Activated CD4-positive, CD25-positive, alpha-beta regulatory T cell treated with anti-CD3 and anti-CD28 coated beads, Interleukin-2, amount 50 U/mL, for 72 hours (primary cell): ENCODE measurements around the gene ZNF473.
A peak's percentile ranks its signal among the peaks of the same experiment; 100 is the strongest.

Source experiments
- DNase-seq: peaks from one replicate; pipeline ENCODE4 v3.0.0; 2021

ZNF473 gene

DNA sequence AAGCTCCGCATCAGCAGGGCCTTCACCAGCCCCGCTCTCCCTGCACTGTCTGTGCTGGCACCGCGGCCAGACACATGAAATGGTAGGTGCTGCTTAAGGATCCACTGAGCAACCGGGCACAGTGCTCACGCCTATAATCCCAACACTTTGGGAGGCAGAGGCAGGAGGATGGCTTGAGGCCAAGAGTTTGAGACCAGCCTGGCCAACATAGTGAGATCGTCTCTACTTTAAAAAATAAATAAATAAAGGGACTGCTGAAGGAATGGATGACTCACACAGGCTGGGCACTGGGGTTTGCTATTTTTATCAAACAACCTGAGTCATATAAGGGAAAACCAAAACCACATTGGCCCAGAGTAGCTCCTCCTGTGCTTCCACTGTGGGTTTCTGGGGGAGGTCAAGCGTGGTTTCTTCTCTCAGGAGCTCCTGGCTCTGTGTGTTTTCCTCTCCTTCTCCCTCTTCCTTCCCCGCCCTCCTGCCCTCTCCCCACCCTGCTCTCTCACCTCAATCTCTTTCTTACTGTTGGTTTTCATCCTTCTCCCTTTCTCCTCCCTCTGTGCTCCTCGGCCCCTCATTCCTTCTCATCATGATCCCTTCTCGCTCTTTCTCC, 21.9 kb upstream of the ZNF473 start:
- no peak for DNase-seq

DNA sequence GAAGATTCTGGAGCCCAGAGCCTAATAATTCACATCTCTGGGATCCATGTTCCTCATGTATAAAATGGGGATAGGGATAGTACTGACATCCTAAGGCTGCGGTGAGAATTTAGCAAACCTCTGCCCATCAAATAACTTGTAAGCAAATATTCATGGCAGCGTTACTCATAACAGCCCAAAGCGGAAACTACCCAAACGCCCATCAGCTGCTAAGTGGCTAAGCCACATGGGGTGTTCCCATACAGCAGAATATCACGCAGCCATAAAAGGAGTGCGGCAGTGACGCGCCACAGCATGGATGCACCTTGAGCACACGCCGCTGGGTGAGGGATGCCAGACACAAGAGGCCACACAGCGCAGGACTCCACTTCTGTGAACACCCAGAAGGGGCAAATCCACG, 20.4 kb upstream of the ZNF473 start:
- DNase-seq = no peak

GRCh38 chr19:50007170-50007569, 18.6 kb upstream of the ZNF473 start:
- DNase-seq = no peak

DNA sequence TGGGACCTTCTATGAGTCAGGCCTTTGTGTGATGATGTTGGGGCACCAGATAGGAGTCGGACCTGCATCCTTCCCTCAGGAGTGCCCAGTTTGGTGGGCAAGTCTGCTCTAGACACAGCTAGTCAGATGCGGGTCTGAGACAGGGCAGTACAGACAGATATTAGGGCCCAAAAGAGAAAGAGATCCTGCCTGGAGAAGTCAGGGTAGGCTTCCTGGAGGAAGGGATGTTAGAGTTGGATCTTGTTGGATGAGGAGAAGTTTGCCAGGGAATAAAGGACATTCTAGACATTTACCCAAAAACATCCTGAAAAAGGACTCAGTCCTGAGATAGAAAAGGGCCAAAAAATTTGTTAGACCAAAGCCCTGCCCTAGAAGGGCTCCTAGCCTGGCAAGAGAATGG, 17.9 kb upstream of the ZNF473 start:
- DNase-seq = no peak

DNA sequence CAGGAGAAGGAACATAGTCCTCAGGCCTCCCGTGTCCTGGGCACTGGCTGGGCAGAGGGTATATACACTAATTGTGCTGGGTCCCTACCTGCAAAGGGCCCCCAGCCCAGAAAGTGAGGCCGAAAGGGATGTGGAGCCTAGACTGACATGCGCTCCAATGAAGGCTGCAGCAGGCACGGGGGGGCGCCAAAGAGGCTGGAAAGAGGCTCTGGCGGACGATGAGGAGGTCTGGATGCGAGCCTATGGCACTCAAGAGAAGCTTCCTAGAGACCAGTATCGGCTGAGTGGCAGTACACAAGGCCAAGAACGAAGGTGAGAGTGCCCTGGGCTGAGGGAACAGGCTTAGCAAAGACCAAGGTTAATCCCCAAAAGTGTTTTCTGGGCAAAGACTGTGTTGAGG, 17.3 kb upstream of the ZNF473 start:
- DNase-seq = no peak

GRCh38 chr19:50016225-50016807, 9.5 kb upstream of the ZNF473 start:
- DNase-seq = no peak

- DNase-seq = no peak
These were observed 5.3 kb upstream of the ZNF473 start for GRCh38 chr19:50020481-50020880.

DNA sequence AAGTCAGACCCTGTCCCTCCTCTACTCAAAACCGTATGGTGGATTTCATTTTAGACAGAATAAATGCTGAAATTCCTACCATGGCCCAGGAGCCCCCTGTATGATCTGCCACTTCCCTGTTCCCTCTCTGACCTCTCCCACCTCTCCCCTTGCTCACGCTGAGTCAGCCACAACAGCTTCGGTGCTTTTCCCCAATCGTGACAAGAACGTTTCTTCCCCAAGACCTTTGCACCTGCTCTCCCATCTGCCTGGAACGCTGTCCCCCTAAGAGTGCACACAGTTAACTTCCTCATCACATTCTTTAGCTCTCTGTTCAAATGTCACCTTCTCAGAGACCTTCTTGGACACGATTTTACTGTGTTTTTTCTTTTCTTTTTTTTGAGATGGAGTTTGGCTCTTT, 3.0 kb upstream of the ZNF473 start:
- DNase-seq = no peak

DNA sequence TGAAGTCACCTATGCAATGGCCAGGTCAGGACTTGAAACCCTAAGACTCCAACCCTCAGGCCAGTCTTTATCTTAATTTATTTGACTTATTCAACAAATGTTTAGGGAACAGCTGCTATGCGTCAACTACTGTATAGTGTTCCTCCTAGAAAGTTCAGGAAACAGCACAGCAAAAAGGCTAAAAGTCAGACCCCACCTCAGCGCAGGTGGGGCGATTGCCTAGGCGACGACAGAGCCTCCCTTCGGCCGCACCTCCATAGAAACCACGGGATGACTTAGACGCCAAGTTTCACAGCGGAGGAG, 1.1 kb upstream of the ZNF473 start:
- no peak for DNase-seq

- peak; percentile 93 for DNase-seq
These were observed 597 bp upstream of the ZNF473 start, which contains the start of gene VRK3 for GRCh38 chr19:50025022-50025793. VRK3 (minus strand) TSS chr19:50025372; CDS start chr19:50016162, 9,210 bp downstream.

DNA sequence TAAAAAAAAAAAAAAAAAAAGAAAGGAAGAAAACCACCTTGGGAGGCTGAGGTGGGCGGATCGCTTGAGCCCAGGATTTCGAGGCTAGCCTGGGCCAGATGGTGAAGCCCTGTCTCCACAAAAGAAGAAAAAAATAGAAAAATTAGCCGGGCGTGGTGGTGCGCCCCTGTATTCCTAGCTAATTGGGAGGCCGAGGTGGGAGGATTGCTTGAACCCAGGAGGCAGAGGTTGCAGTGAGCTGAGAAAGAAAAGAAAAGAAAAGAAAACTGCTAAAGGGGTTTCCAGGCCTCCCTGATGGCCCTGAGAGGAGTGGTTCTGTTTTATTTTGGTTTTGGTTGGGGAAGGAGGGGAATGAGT, 723 bp downstream of the ZNF473 start:
- no peak for DNase-seq

GRCh38 chr19:50030225-50030624, 4.4 kb downstream of the ZNF473 start:
- DNase-seq = no peak

- no peak for DNase-seq
These were observed 5.1 kb downstream of the ZNF473 start for GRCh38 chr19:50030937-50031336.

DNA sequence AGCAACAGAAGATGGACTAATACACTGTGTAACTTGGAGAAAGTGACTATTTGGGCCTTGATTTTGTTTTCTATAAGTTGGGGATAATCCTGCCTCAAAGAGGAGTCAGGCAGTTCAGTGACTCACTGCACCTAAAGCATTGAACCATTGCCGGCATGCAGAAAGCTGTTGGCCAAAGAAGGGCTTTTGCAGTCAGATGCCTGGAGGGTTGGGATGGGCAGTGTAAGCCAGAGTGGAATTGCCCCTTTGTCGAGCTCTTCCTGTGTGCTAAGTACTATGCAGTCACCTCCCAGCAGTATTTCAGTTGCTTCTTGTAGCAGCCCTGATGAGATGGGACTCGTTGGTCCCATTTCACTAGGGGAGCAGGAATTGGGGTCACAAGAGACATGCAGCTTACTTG, 11.1 kb downstream of the ZNF473 start:
- DNase-seq = no peak

DNA sequence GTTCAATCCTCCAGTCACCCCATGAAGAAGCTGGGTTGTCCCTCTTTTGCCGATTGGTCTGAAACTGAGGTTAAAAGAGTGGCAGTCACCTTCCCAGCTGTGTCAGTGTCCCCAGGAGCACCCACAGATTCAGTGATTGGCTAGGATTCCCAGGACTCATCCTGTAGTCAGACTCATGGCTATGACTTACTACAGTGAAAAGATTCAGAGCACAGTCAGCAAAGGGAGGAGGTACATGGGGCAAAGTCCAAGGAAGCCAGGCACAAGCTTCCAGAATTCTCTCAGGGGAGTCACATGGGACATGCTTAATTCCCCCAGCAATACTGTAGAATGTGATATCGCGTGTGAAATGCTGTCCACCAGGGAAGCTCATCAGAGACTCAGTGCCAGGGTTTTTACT, 14.2 kb downstream of the ZNF473 start:
- no peak for DNase-seq

- no peak for DNase-seq
These were observed 15.2 kb downstream of the ZNF473 start for GRCh38 chr19:50040967-50041366.

GRCh38 chr19:50042363-50043024, 16.7 kb downstream of the ZNF473 start:
- DNase-seq = no peak

DNA sequence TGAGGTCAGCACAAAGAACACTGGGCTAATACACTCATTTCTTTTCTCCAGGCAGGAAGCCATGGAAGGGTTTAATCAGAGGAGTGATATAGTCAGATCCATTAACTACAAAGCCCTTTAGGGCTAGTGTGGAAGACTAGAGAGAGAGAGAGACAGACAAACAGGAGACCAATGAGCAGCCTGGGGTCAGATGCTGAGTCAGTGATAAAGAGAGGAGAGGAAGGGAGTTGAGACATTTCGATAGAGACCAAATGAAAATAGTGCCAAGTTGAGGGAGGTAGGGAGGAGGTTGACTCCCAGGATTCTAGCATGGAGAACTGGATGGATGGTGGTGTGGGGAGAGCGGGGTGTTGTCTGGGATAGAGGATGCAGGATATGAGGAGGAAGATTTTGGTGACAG, 18.2 kb downstream of the ZNF473 start:
- no peak for DNase-seq

GRCh38 chr19:50044922-50045321, 19.1 kb downstream of the ZNF473 start:
- no peak for DNase-seq

DNA sequence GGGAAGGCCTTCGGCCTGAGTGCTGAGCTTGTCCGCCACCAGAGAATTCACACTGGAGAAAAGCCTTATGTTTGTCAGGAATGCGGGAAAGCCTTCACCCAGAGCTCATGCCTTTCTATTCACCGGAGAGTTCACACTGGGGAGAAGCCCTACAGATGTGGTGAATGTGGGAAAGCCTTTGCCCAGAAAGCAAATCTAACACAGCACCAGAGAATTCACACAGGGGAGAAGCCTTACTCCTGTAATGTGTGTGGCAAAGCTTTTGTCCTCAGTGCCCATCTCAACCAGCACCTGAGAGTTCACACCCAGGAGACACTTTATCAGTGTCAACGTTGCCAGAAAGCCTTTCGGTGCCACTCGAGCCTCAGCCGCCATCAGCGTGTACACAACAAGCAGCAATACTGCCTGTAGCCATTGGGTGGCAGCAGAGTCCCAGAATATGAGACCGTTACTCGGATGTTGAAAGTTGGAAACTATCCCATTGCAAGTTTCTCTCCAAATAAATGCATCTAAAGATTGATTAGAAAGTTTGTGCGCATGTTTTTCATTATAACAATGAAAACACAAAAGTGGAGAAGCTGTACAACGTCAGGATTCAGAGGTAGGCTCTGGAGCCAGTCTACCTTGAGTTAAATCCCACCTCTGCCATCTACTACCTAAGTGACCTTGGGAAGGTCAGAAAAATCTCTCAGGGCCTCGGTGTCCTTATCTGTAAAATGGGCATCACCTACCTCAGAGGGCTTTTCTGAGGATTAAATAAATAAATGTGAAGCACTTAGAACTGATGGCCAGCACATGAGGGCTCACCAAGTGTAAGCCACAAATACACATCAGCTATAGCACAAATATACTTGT, 21.1 kb downstream of the ZNF473 start:
- peak; percentile 73 for DNase-seq

- DNase-seq = no peak
These were observed 21.9 kb downstream of the ZNF473 start for GRCh38 chr19:50047671-50048070.

GRCh38 chr19:50050406-50051227, 24.8 kb downstream of the ZNF473 start:
- peak; percentile 81 for DNase-seq
